ENCODE data around the gene PNCK.

DNA sequence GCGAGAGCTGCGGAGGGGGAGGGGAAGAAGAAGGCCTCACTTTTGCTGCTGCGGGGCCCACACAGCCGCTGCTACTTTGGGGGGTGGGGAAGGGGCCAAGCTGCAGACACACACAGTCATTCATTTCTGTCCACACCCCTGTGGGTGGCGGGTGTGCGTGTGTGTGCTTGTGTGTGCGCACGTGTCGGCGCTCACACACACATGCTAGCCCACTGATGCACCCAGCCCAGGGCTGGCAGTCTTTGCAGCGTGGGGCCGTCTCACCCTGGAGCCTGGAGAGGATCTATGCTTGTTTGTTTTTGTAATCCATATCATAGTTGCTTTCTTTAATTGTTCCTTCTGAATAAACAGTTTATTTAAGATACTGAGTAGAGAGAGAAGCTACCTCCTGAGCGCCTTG is 22.7 kb downstream of the PNCK start:
- TF ChIP-seq ARNT (IDR thresholded peaks at IDR 0.05) (no peak), HDGF (IDR thresholded peaks at IDR 0.05; ENCODE audit: borderline replicate concordance) (no peak), ELF4 (IDR thresholded peaks at IDR 0.05) (no peak), LEF1 (IDR thresholded peaks at IDR 0.05; ENCODE audit: borderline replicate concordance) (no peak), FOXM1 (IDR thresholded peaks at IDR 0.05; ENCODE audit: borderline replicate concordance) (no peak)
